GM08714 (cell line): ENCODE measurements around the gene NDFIP1.
"Not testable (repeated sequence)": the region's sequence is repeated elsewhere in the genome, so short reads cannot be mapped to it uniquely, and the experiment has no call there.

Experiments
- H3K4me3 ChIP-seq: fragments of 200-500 bp; sonication (Bioruptor generic); 2 replicates; pipeline ENCODE4 v1.5.1; 2014; ENCODE audit warnings: mild to moderate bottlenecking, low read length, inconsistent platforms
- ZNF274 ChIP-seq: IDR thresholded peaks from 2 replicates; pipeline ENCODE4 v1.6.1; 2012; ENCODE audit warnings: mild to moderate bottlenecking, low read depth, low read length

NDFIP1 gene

GRCh38 chr5:142171270-142171669 lies 62.7 kb downstream of the NDFIP1 start:
- no peak for TF ChIP-seq ZNF274
- no peak overlapping the region for H3K4me3 ChIP-seq

GRCh38 chr5:142175039-142175438 lies 66.5 kb downstream of the NDFIP1 start:
- no peak for TF ChIP-seq ZNF274
- no peak overlapping the region for H3K4me3 ChIP-seq

- H3K4me3 ChIP-seq, result no peak overlapping the region
- no peak for TF ChIP-seq ZNF274
Measured at GRCh38 chr5:142175461-142176142, 67.0 kb downstream of the NDFIP1 start.

- H3K4me3 ChIP-seq, result no peak overlapping the region
- TF ChIP-seq ZNF274, result no peak
Measured at GRCh38 chr5:142176255-142176654, 67.7 kb downstream of the NDFIP1 start.

- TF ChIP-seq ZNF274, result no peak
- no peak overlapping the region for H3K4me3 ChIP-seq
Measured at GRCh38 chr5:142178651-142179050, 70.1 kb downstream of the NDFIP1 start.

- no peak for TF ChIP-seq ZNF274
- no peak overlapping the region for H3K4me3 ChIP-seq
Measured at GRCh38 chr5:142179776-142180387, 71.3 kb downstream of the NDFIP1 start.

- no peak for TF ChIP-seq ZNF274
- H3K4me3 ChIP-seq, result no peak overlapping the region
Measured at GRCh38 chr5:142181096-142181495, 72.5 kb downstream of the NDFIP1 start.

- no peak overlapping the region for H3K4me3 ChIP-seq
Measured at GRCh38 chr5:142181547-142182163, 73.1 kb downstream of the NDFIP1 start.

GRCh38 chr5:142182840-142183239 lies 74.3 kb downstream of the NDFIP1 start:
- TF ChIP-seq ZNF274, result no peak
- no peak overlapping the region for H3K4me3 ChIP-seq

More at GRCh38 chr5:142181547-142182163, 73.1 kb downstream of the NDFIP1 start:
- TF ChIP-seq ZNF274, result no peak

- H3K4me3 ChIP-seq, result no peak overlapping the region
- TF ChIP-seq ZNF274, result no peak
Measured at GRCh38 chr5:142183561-142183960, 75.0 kb downstream of the NDFIP1 start.

- TF ChIP-seq ZNF274, result no peak
- no peak overlapping the region for H3K4me3 ChIP-seq
Measured at GRCh38 chr5:142184988-142185387, 76.4 kb downstream of the NDFIP1 start.

- H3K4me3 ChIP-seq, result no peak overlapping the region
- TF ChIP-seq ZNF274, result no peak
Measured at GRCh38 chr5:142186514-142186856, 77.9 kb downstream of the NDFIP1 start.

- H3K4me3 ChIP-seq, result no peak overlapping the region
- TF ChIP-seq ZNF274, result no peak
Measured at GRCh38 chr5:142186857-142187594, 78.4 kb downstream of the NDFIP1 start.

- not testable (repeated sequence) for H3K4me3 ChIP-seq
Measured at GRCh38 chr5:142188691-142189090, 80.1 kb downstream of the NDFIP1 start.

GRCh38 chr5:142189813-142190212 lies 81.2 kb downstream of the NDFIP1 start:
- no peak for TF ChIP-seq ZNF274
- no peak overlapping the region for H3K4me3 ChIP-seq
